Prostate gland (tissue), 2 donors: Measurements from ENCODE around the gene TMBIM6.

Source experiments
- CTCF ChIP-seq, 4 experiments: fragments of 200-600 bp in 2 of 4; fragments of 450-650 bp in 2 of 4; sonication (generic) in 2 of 4; IDR thresholded peaks; 1 replicate in 3 of 4; 2 replicates in 1 of 4; pipeline ENCODE4 v1.5.1; 2016 to 2019; ENCODE audit warnings: antibody characterized with exemption in 4 of 4, mild to moderate bottlenecking in 2 of 4, moderate library complexity in 2 of 4
- POLR2A ChIP-seq: fragments of 450-650 bp; IDR thresholded peaks from one replicate; pipeline ENCODE4 v1.6.1; 2016; ENCODE audit warnings: antibody characterized with exemption, mild to moderate bottlenecking
- POLR2AphosphoS5 ChIP-seq: sonication (generic); formaldehyde crosslinking; IDR thresholded peaks from one replicate; pipeline ENCODE4 v1.6.1; 2017; ENCODE audit warnings: antibody characterized with exemption

GRCh38 chr12:49766115-49766455 lies 24.7 kb downstream of the TMBIM6 start:
- TF ChIP-seq CTCF (IDR thresholded peaks at IDR 0.05) (no peak), POLR2A (no peak), POLR2AphosphoS5 (no peak)
